Lower lobe of right lung (tissue), 2 donors: ENCODE results near the gene SDK1. TPM values are rescaled to one million over a fixed set of nuclear protein-coding genes. Genes with fewer than 3 reads are reported as not detected.

Experiments
- ATAC-seq, 2 donors: fragments of 200-7000 bp; cut with Tn5 transposase; one replicate each; pipeline ENCODE4 v1.9.1; 2020 to 2022; ENCODE audit warnings: mild to moderate bottlenecking in 2 of 2, moderate library complexity in 2 of 2
- DNase-seq: peaks from one replicate; pipeline ENCODE4 v3.0.0-alpha.2; 2020
- H3K27ac ChIP-seq: fragments of 200-600 bp; one replicate; pipeline ENCODE4 v1.8.0; 2022
- H3K27me3 ChIP-seq: fragments of 200-600 bp; one replicate; pipeline ENCODE4 v1.8.0; 2022; ENCODE audit warnings: low read depth
- H3K36me3 ChIP-seq: fragments of 200-600 bp; one replicate; pipeline ENCODE4 v1.8.0; 2022; ENCODE audit warnings: mild to moderate bottlenecking
- H3K4me1 ChIP-seq: fragments of 200-600 bp; one replicate; pipeline ENCODE4 v1.8.0; 2022
- H3K4me3 ChIP-seq: fragments of 200-600 bp; one replicate; pipeline ENCODE4 v1.8.0; 2022; ENCODE audit warnings: mild to moderate bottlenecking
- H3K9me3 ChIP-seq: fragments of 200-600 bp; one replicate; pipeline ENCODE4 v1.8.0; 2022
- CTCF ChIP-seq: fragments of 200-600 bp; IDR thresholded peaks from one replicate; pipeline ENCODE4 v1.8.0; 2022; ENCODE audit warnings: antibody characterized with exemption, mild to moderate bottlenecking
- intact Hi-C: fragments of 100-400 bp; cut with DNase I; formaldehyde crosslinking; loops from one replicate; pipeline ENCODE4 v1.11.0; 2022
- total RNA-seq: library from RNA; stranded (reverse); fragmentation: NEBNext Ultra II Directional; extraction: Animal tissue kit (Norgen Biotek cat#: 25700); gene quantifications from one replicate; pipeline ENCODE4 v1.2.1, GENCODE V29; 2021
- donor health status: DM: no; HTN: yes; CAD: no; lungs with severe emphysema.

SDK1 gene
- total RNA-seq, 1 donor from 2014 or later, result 10.0 TPM

GRCh38 chr7:3488829-3489228 lies 187.8 kb downstream of the SDK1 start:
- Histone ChIP-seq H3K27me3 (no peaks in the 10 kb centered on the region), H3K27ac (no peak overlapping the region), H3K4me1 (no peaks in the 10 kb centered on the region), H3K36me3 (no peaks in the 10 kb centered on the region), H3K4me3 (no peak overlapping the region), H3K9me3 (no peaks in the 10 kb centered on the region)
- ATAC-seq (no peak), DNase-seq (no peak)
- intact Hi-C loops, result no loop called here
- TF ChIP-seq CTCF, result no peak

- Histone ChIP-seq H3K9me3 (no peaks in the 10 kb centered on the region), H3K4me3 (no peak overlapping the region), H3K27me3 (no peaks in the 10 kb centered on the region), H3K36me3 (no peaks in the 10 kb centered on the region), H3K27ac (no peak overlapping the region), H3K4me1 (no peaks in the 10 kb centered on the region)
- intact Hi-C loops, result no loop called here
- no peak for DNase-seq
- ATAC-seq, result peak in 1 of 2 donors; percentile 16
- TF ChIP-seq CTCF, result no peak
Observed at GRCh38 chr7:3493499-3493898, 192.4 kb downstream of the SDK1 start.

- Histone ChIP-seq H3K36me3 (no peaks in the 10 kb centered on the region), H3K27ac (no peak overlapping the region), H3K4me1 (no peaks in the 10 kb centered on the region), H3K27me3 (no peaks in the 10 kb centered on the region), H3K9me3 (peaks cover 7% of the 10 kb centered on the region), H3K4me3 (no peak overlapping the region)
- no peak for TF ChIP-seq CTCF
- DNase-seq (no peak), ATAC-seq (no peak)
- intact Hi-C loops, result no loop called here
Observed at GRCh38 chr7:3494947-3495346, 193.9 kb downstream of the SDK1 start.

- no peak for ATAC-seq
- Histone ChIP-seq H3K27me3 (no peaks in the 10 kb centered on the region), H3K4me3 (no peak overlapping the region), H3K4me1 (no peaks in the 10 kb centered on the region), H3K9me3 (peaks cover 10% of the 10 kb centered on the region), H3K36me3 (no peaks in the 10 kb centered on the region), H3K27ac (no peak overlapping the region)
- TF ChIP-seq CTCF, result no peak
- intact Hi-C loops, result no loop called here
- DNase-seq, result no peak
Observed at GRCh38 chr7:3495530-3495929, 194.5 kb downstream of the SDK1 start.

GRCh38 chr7:3495954-3496353 lies 194.9 kb downstream of the SDK1 start:
- ATAC-seq, result no peak
- Histone ChIP-seq H3K36me3 (no peaks in the 10 kb centered on the region), H3K9me3 (peaks cover 12% of the 10 kb centered on the region), H3K27ac (no peak overlapping the region), H3K4me3 (no peak overlapping the region), H3K27me3 (no peaks in the 10 kb centered on the region), H3K4me1 (no peaks in the 10 kb centered on the region)
- DNase-seq, result no peak
- intact Hi-C loops, result no loop called here
- TF ChIP-seq CTCF, result no peak

GRCh38 chr7:3497796-3498195 lies 196.7 kb downstream of the SDK1 start:
- DNase-seq, result no peak
- intact Hi-C loops, result no loop called here
- no peak for TF ChIP-seq CTCF

More at GRCh38 chr7:3497796-3498195, 196.7 kb downstream of the SDK1 start:
- ATAC-seq, result no peak
- peaks cover 12% of the 10 kb centered on the region for H3K9me3 ChIP-seq
- H3K27ac ChIP-seq, result no peak overlapping the region
- H3K4me3 ChIP-seq, result no peak overlapping the region
- H3K4me1 ChIP-seq, result no peaks in the 10 kb centered on the region
- no peaks in the 10 kb centered on the region for H3K27me3 ChIP-seq
- no peaks in the 10 kb centered on the region for H3K36me3 ChIP-seq
